H4 (cell line): Measurements from ENCODE around the gene GCNT1. TPM values are rescaled to one million over a fixed set of nuclear protein-coding genes. Genes with fewer than 3 reads are reported as not detected.
A peak's percentile ranks its signal among the peaks of the same experiment; 100 is the strongest.
"Not testable (repeated sequence)": the region's sequence is repeated elsewhere in the genome, so short reads cannot be mapped to it uniquely, and the experiment has no call there.

Source experiments
- DNase-seq: peaks from one replicate; pipeline ENCODE4 v3.0.0-alpha.2; 2015; ENCODE audit warnings: low spot score
- total RNA-seq: library from RNA; depleted of rRNA; stranded (reverse); fragments of >200 nt; shearing (Covaris generic); gene quantifications from 2 replicates; pipeline ENCODE4 v1.2.3, GENCODE V29; 2014

The GCNT1 gene
- total RNA-seq, 1 experiment from 2014 or later = 5.0 TPM

DNA sequence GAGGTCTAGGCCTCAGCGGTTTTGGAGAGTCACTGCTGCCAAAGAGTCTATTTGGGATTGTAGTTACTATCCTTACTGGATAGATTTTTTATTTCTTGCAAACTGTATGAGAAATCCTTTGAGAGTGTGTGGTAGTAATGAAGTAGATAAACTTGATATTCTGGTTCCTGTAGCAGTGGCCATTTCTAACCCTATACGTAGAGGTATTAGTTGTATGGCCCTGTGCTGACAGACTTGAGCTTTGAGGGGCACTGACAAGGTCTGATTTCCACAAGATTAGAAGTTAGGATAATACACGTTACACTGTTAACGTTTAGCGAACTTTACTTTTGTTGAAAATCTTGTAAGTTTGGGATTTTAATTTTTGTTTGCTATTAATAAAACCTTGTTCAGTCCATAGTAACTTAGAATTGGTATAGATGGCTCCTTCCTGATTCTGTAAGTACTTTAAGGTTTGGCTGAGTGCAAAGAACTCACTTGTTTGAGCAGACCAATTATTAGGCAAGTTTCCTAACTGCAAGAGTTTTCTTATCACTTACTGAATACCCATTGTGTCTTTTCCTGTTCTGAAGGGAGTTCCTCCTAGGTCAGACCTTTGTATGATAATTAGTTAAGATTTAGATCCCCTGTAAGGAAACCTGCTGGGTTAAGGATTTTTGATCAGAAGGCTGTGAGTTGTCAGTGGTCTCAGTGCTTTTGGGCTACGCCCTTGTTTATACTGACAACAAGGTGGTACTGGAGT lies 31.4 kb downstream of the GCNT1 start:
- no peak for DNase-seq

DNA sequence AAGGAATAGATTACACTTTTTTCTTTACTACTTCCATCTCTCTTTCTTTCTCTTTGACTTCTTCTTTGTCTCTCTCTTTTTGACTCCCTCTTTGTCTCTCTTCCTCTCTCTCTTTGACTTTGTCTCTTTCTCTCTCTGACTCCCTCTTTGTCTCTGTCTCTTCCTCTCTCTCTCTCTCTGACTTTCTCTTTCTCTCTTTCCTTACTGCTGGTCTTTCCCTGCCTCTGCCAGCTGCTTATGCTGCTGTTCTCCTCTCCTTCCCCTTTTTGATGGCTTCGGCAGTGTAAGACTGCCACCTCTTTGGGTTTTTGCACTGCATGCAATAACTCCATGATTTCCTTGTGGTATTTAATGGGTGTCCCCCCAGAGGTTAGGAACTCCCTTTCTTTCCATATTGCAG lies 32.1 kb downstream of the GCNT1 start:
- DNase-seq = not testable (repeated sequence)

GRCh38 chr9:76493496-76493895 lies 34.5 kb downstream of the GCNT1 start:
- not testable (repeated sequence) for DNase-seq

DNA sequence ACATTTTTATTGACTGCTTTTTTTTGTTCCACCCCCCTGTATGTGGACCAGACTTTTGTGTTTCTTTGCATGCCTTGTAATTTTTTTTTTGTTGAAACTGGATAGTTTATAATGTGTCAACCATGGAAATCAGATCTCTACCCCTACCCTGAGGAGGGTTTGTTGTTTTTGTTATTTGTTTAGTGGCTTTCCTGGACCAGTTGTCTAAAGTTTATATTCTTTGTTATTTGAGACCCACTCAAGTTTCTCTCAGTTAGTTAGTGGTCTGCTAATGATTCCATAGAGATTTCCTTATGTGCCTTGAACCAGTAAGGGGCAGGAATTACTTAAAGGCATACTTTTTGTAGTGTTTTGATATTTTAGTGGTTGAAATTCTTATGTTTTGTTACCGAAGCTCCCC lies 41.1 kb downstream of the GCNT1 start:
- DNase-seq = no peak

DNA sequence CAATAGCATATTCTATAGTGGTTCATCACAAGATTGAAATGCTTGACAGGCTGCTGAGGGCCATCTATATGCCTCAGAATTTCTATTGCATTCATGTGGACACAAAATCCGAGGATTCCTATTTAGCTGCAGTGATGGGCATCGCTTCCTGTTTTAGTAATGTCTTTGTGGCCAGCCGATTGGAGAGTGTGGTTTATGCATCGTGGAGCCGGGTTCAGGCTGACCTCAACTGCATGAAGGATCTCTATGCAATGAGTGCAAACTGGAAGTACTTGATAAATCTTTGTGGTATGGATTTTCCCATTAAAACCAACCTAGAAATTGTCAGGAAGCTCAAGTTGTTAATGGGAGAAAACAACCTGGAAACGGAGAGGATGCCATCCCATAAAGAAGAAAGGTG lies 43.8 kb downstream of the GCNT1 start:
- DNase-seq = no peak

DNA sequence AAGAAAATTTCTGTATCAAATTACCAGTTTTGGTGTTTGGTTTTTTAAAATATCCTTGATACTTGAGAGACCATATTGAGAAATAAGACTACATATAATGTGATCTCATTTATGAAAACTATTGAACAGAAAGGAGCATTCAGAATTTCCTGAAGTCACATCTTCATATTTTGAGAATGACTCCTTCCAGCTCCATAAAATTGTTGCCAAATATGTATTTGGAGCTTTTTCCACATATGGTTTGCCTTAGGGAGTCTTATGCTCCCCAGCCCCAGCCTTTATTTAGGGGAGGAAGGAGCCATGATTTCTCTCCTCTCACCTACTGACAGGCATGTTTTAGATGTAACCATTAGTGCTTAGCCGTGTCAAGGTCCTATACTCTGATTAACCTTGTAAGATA lies 51.1 kb downstream of the GCNT1 start:
- no peak for DNase-seq

DNA sequence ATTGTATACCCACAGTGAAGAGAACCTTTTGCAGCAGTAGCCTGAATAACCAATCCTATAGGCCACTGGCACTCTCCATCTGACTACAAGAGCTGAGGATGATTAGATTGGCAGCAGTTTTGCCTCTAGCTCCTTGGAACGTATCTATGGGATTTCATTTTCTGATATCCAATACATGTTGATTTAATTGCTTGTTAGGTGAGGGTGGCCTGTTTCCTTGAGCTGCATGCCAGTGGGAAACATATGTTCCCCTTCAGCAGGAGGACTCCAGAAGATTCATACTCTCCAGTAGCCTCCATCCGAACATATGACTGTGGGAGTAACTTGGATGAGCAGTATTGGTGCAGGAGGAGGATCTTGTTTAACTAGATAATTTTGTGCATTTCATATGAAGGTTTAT lies 51.5 kb downstream of the GCNT1 start:
- DNase-seq = no peak

DNA sequence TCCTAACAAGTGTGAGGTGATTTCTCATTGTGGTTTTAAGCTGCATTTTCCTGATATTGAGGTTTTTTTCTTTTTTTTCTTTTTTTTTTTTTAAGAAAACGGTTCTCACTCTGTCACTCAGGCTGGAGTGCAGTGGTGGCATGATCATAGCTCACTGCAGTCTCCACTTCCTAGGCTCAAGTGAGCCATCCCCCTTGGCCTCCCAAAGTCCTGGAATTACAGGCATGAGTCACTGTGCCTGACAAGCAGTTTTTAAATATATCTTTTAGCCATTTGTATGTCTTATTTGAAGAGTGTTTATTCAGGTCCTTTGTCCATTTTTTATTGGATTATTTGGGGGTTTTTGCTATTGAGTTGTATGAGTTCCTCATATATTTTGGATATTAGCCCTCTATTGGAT lies 53.8 kb downstream of the GCNT1 start:
- peak; percentile 41 for DNase-seq

GRCh38 chr9:76516350-76516749 lies 57.4 kb downstream of the GCNT1 start:
- DNase-seq = no peak

DNA sequence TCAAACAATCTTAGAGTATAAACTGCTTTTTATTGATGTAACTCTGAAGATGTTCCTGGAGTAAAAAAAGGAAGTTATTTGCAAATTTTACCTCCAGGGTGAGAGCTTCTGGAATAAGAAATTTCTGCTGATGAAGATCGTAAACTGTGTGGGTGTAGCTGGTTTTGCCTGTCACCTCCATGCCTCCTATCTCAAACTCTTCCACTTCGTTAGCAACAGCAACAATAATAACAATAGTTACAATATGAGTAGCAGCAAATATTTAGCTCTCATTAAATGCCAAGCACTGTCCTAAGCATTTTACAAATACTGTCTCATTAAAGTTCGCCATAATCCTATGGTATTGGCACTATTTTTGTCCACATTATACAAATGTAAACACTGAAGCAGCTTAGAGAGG lies 57.9 kb downstream of the GCNT1 start:
- no peak for DNase-seq

GRCh38 chr9:76519075-76519835 lies 60.3 kb downstream of the GCNT1 start:
- DNase-seq = no peak

GRCh38 chr9:76521244-76521681 lies 62.3 kb downstream of the GCNT1 start:
- DNase-seq = no peak

DNA sequence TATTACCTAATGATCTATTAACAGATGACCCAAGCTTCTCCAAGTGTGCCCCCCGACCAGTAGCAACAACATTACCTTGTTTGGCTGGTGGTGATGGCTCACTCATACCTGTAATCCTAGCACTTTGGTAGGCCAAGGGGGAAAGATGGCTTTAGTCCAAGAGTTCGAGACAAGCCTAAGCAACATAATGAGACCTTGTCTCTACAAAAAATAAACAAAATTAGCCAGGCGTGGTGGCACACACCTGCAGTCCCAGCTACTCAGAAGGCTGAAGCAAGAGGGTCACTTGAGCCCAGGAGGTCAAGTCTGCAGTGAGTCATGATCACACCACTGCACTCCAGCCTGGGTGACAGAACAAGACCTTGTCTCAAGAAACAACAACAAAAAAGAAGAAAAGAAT lies 62.9 kb downstream of the GCNT1 start:
- DNase-seq = no peak

- not testable (repeated sequence) for DNase-seq
Measured at GRCh38 chr9:76523617-76524200, 64.7 kb downstream of the GCNT1 start.

GRCh38 chr9:76525196-76525595 lies 66.2 kb downstream of the GCNT1 start:
- DNase-seq = no peak

GRCh38 chr9:76526026-76526425 lies 67.0 kb downstream of the GCNT1 start:
- DNase-seq = no peak

DNA sequence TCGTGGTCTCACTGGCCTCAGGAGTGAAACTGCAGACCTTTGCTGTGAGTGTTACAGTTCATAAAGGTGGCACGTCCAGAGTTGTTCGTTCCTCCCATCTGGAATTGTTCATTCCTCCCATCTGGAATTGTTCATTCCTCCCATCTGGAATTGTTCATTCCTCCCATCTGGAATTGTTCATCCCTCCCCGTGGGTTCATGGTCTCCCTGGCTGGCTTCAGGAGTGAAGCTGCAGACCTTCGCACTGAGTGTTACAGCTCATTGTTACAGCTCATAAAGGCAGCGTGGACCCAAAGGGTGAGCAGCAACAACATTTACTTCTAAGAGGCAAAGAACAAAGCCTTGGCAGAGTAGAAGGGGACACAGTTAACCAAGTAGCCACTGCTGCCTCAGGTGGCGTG lies 69.1 kb downstream of the GCNT1 start:
- no peak for DNase-seq

GRCh38 chr9:76528642-76529190 lies 69.7 kb downstream of the GCNT1 start:
- no peak for DNase-seq

- no peak for DNase-seq
Measured at GRCh38 chr9:76529653-76530052, 70.7 kb downstream of the GCNT1 start.

DNA sequence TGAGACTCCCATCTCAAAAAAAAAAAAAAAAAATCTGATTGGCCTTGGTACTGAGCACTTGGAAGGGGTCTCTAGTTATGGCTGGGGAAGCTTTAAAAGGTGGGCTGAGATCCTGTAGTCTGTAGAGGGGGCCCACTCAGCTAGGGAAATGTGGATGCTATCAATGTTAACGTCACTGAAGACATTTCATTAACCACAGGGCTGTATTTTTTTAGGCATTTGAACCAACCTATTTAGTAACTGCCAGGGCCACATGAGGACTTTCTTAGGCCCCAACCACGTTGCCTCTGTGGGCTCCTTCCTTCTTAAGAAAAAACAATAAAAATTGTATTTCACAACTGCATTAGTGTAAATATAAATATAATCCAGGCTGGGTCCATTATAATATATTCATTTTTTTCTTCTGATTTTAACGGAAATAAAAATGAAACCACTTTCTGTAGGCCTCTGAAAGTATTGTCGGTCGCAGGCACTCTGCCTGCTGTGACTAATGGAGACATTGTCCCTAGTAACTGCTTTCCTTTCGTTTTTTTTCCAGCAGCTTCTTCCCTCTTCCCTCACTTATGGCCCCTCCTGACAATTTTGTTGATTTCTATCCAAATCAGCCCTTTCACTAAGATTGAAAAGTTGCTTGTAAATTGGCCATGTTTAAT lies 71.6 kb downstream of the GCNT1 start:
- DNase-seq = no peak

DNA sequence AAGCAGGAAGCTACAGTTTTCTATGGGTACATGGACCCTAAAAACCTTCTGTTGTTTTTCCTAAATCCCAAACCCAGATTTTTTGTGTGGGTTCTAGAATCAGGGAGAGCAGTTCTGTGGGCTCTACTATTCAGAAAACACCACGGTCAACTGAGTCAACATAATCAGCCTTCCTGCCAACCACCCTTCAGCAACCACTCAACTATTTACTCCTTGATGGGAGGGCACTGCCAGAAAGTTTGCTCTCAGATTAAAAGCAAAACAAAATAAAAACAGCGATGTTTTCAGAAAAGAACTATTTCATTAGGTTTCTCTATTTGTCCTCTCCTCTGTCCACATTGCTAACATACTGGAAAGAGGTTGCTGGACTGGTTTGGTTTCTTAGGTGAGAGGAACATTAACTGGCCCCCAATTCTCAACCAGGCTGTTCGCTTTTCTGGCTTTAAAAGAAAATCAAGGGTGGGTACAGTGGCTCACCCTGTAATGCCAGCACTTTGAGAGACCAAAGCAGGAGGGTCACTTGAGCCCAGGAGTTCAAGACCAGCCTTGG lies 72.3 kb downstream of the GCNT1 start:
- DNase-seq = no peak

DNA sequence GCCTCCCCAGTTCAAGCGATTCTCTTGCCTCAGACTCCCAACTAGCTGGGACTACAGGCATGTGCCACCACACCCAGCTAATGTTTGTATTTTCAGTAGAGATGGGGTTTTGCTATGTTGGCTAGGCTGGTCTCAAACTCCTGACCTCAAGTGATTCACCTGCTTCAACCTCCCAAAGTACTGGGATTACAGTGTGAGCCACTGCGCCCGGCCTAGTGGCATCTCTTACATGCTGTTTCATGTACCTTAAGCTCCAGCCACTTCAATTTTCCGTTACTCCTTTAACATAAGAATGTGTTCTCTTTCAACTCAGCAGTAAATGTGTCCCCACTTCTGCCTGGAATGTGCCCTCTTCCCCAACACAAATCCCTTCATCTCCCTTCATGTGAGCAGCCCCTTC lies 73.9 kb downstream of the GCNT1 start:
- not testable (repeated sequence) for DNase-seq
